ENCODE measurements around the gene MAML3.

MAML3 gene

DNA sequence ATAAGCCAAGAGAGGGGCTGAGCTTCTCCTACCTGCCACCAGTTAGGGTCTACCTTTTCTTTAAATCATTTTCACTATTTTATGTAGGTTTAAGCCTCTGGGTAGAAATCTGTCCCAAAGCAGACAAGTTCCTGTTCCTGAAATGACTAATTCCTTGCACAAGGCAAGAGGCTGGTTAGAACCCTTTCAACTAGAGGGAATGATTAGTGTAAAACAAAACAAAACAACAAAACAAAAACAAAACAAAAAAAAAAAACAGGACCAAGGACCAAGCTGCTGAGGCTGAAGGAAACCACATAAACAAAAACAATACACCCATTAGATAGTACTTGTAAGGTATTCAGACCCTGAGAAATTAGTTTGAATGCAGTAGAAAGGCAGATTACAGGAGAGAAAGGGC lies 62.7 kb downstream of the MAML3 start:
- H3K9ac ChIP-seq (ENCODE audit: low read length): no peak overlapping the region
- no peaks in the 10 kb centered on the region for H3K36me3 ChIP-seq (ENCODE audit: control insufficient read depth, insufficient read depth, low read length)
- H3K4me1 ChIP-seq (ENCODE audit: control insufficient read depth, insufficient read depth, low read length): peaks cover 7% of the 10 kb centered on the region
- no peak overlapping the region for H3K27ac ChIP-seq (ENCODE audit: low read depth, low read length)
- H3K4me3 ChIP-seq (ENCODE audit: low read length): no peak overlapping the region
- no peaks in the 10 kb centered on the region for H3K27me3 ChIP-seq (ENCODE audit: control insufficient read depth, insufficient read depth, low read length)

- peaks cover 10% of the 10 kb centered on the region for H3K4me1 ChIP-seq (ENCODE audit: control insufficient read depth, insufficient read depth, low read length)
- H3K27ac ChIP-seq (ENCODE audit: low read depth, low read length): no peak overlapping the region
These were observed 63.7 kb downstream of the MAML3 start for GRCh38 chr4:140090215-140090731.

DNA sequence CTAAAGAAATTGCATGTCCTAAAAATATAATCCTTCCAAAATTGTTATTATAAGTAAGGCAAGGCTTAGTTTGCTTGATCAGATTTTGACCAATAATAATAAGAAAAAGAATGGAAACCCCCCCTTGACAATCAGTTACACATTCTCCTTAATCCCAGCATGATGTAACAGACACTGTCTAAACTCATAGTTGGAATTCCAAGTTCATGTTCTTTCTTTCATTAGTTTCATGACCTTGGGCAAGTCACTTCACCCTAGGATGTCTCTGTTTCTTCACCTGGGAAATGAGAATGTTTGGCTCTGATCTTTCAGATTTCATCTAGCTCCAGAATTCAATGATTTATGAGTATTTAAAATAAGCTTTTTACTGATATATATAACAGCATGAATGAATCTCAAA lies 64.8 kb downstream of the MAML3 start:
- H3K4me1 ChIP-seq (ENCODE audit: control insufficient read depth, insufficient read depth, low read length): peaks cover 10% of the 10 kb centered on the region
- H3K4me3 ChIP-seq (ENCODE audit: low read length): no peak overlapping the region
- H3K36me3 ChIP-seq (ENCODE audit: control insufficient read depth, insufficient read depth, low read length): no peaks in the 10 kb centered on the region
- H3K27ac ChIP-seq (ENCODE audit: low read depth, low read length): no peak overlapping the region
- no peak overlapping the region for H3K9ac ChIP-seq (ENCODE audit: low read length)
- no peaks in the 10 kb centered on the region for H3K27me3 ChIP-seq (ENCODE audit: control insufficient read depth, insufficient read depth, low read length)

More at GRCh38 chr4:140090215-140090731, 63.7 kb downstream of the MAML3 start:
- H3K9ac ChIP-seq (ENCODE audit: low read length): no peak overlapping the region
- no peak overlapping the region for H3K4me3 ChIP-seq (ENCODE audit: low read length)
- no peaks in the 10 kb centered on the region for H3K36me3 ChIP-seq (ENCODE audit: control insufficient read depth, insufficient read depth, low read length)
- no peaks in the 10 kb centered on the region for H3K27me3 ChIP-seq (ENCODE audit: control insufficient read depth, insufficient read depth, low read length)

GRCh38 chr4:140088323-140088967 lies 65.5 kb downstream of the MAML3 start:
- Histone ChIP-seq H3K4me1 (ENCODE audit: control insufficient read depth, insufficient read depth, low read length) (peaks cover 4% of the 10 kb centered on the region), H3K27ac (ENCODE audit: low read depth, low read length) (no peak overlapping the region), H3K9ac (ENCODE audit: low read length) (no peak overlapping the region)

DNA sequence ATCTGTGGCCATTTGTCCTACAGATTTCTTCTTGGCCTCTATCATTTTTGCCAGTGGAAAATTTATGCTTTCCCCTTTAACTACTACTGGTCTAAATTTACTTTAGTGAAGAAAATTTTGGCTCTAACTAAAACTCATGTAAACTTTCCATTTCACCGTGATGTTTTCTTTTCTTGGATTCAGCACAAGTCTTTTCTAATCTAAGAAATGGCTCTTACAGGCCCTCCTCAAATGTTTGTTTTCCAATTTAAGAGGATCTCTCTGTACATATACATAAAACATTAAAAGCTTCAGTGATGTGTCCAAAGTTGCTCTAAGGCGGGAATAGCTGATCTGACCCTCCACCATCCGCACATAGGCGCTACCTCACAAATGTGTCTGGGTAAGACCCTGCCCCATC lies 68.1 kb downstream of the MAML3 start:
- no peaks in the 10 kb centered on the region for H3K36me3 ChIP-seq (ENCODE audit: control insufficient read depth, insufficient read depth, low read length)
- H3K9ac ChIP-seq (ENCODE audit: low read length): no peak overlapping the region
- H3K4me3 ChIP-seq (ENCODE audit: low read length): no peak overlapping the region
- H3K27me3 ChIP-seq (ENCODE audit: control insufficient read depth, insufficient read depth, low read length): no peaks in the 10 kb centered on the region
- no peak overlapping the region for H3K27ac ChIP-seq (ENCODE audit: low read depth, low read length)
- peaks cover 8% of the 10 kb centered on the region for H3K4me1 ChIP-seq (ENCODE audit: control insufficient read depth, insufficient read depth, low read length)

More at GRCh38 chr4:140088323-140088967, 65.5 kb downstream of the MAML3 start:
- no peaks in the 10 kb centered on the region for H3K36me3 ChIP-seq (ENCODE audit: control insufficient read depth, insufficient read depth, low read length)
- H3K27me3 ChIP-seq (ENCODE audit: control insufficient read depth, insufficient read depth, low read length): no peaks in the 10 kb centered on the region
- H3K4me3 ChIP-seq (ENCODE audit: low read length): no peak overlapping the region

DNA sequence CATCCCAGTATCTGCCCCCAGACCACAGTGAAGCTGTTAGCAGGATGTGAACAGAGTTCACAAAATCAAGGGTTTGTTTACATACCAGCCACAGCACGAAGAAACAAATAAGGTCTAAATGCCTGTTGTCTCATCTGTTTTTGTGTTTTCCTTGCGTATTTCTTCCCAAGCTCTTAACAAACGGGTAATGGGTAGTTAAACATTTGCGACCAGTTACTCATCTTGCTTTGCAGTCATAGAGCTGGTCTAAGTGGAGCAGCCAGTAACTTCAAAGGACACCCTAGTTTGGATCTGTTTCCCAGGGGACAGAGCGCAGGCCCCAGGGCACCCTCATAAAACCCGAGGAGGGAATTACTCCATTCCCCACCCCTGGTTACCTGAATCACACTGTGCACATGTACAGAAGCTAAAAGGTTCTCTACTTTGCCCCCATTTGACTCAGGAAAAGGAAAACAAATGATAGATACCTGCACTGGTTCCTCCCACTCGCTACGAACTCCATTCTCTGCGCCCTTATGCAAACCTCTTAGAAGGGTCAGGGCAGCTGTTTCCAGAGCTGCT lies 68.8 kb downstream of the MAML3 start:
- Histone ChIP-seq H3K27ac (ENCODE audit: low read depth, low read length) (no peak overlapping the region), H3K4me3 (ENCODE audit: low read length) (no peak overlapping the region), H3K9ac (ENCODE audit: low read length) (no peak overlapping the region)

GRCh38 chr4:140084385-140084784 lies 69.6 kb downstream of the MAML3 start:
- H3K36me3 ChIP-seq (ENCODE audit: control insufficient read depth, insufficient read depth, low read length): no peaks in the 10 kb centered on the region
- H3K4me1 ChIP-seq (ENCODE audit: control insufficient read depth, insufficient read depth, low read length): peaks cover 8% of the 10 kb centered on the region
- H3K27ac ChIP-seq (ENCODE audit: low read depth, low read length): no peak overlapping the region
- H3K27me3 ChIP-seq (ENCODE audit: control insufficient read depth, insufficient read depth, low read length): no peaks in the 10 kb centered on the region
- no peak overlapping the region for H3K9ac ChIP-seq (ENCODE audit: low read length)
- H3K4me3 ChIP-seq (ENCODE audit: low read length): no peak overlapping the region

More for the DNA sequence above, 68.8 kb downstream of the MAML3 start:
- Histone ChIP-seq H3K4me1 (ENCODE audit: control insufficient read depth, insufficient read depth, low read length) (peaks cover 8% of the 10 kb centered on the region), H3K27me3 (ENCODE audit: control insufficient read depth, insufficient read depth, low read length) (no peaks in the 10 kb centered on the region), H3K36me3 (ENCODE audit: control insufficient read depth, insufficient read depth, low read length) (no peaks in the 10 kb centered on the region)

GRCh38 chr4:140082391-140082755 lies 71.6 kb downstream of the MAML3 start:
- Histone ChIP-seq H3K27me3 (ENCODE audit: control insufficient read depth, insufficient read depth, low read length) (no peaks in the 10 kb centered on the region), H3K4me1 (ENCODE audit: control insufficient read depth, insufficient read depth, low read length) (peaks cover 8% of the 10 kb centered on the region), H3K36me3 (ENCODE audit: control insufficient read depth, insufficient read depth, low read length) (no peaks in the 10 kb centered on the region), H3K27ac (ENCODE audit: low read depth, low read length) (no peak overlapping the region), H3K9ac (ENCODE audit: low read length) (no peak overlapping the region), H3K4me3 (ENCODE audit: low read length) (no peak overlapping the region)

- Histone ChIP-seq H3K36me3 (ENCODE audit: control insufficient read depth, insufficient read depth, low read length) (no peaks in the 10 kb centered on the region), H3K4me1 (ENCODE audit: control insufficient read depth, insufficient read depth, low read length) (peaks cover 8% of the 10 kb centered on the region), H3K27me3 (ENCODE audit: control insufficient read depth, insufficient read depth, low read length) (no peaks in the 10 kb centered on the region), H3K9ac (ENCODE audit: low read length) (no peak overlapping the region), H3K27ac (ENCODE audit: low read depth, low read length) (peak overlapping the region; percentile 22), H3K4me3 (ENCODE audit: low read length) (no peak overlapping the region)
These were observed 72.2 kb downstream of the MAML3 start for GRCh38 chr4:140081641-140082390.

DNA sequence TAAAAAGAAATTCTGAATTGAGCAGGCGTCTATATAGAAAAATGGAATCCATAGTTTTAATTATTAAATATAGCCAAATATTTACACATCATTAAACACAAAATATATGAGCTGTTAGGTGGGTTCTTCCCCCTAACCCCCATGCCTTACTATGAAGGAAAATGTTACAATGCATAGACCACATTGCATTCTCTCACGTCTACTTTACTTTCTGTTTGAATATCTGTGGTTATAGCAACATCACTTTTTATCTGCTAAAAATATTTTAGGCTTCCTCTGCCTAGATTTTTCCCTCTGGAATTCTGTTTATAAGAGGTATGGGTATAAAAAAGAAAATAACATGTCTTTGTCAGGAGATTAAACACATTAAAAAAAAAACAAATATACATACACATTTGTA lies 73.1 kb downstream of the MAML3 start:
- Histone ChIP-seq H3K4me3 (ENCODE audit: low read length) (no peak overlapping the region), H3K36me3 (ENCODE audit: control insufficient read depth, insufficient read depth, low read length) (no peaks in the 10 kb centered on the region), H3K9ac (ENCODE audit: low read length) (no peak overlapping the region), H3K27ac (ENCODE audit: low read depth, low read length) (no peak overlapping the region), H3K27me3 (ENCODE audit: control insufficient read depth, insufficient read depth, low read length) (no peaks in the 10 kb centered on the region), H3K4me1 (ENCODE audit: control insufficient read depth, insufficient read depth, low read length) (peaks cover 8% of the 10 kb centered on the region)

DNA sequence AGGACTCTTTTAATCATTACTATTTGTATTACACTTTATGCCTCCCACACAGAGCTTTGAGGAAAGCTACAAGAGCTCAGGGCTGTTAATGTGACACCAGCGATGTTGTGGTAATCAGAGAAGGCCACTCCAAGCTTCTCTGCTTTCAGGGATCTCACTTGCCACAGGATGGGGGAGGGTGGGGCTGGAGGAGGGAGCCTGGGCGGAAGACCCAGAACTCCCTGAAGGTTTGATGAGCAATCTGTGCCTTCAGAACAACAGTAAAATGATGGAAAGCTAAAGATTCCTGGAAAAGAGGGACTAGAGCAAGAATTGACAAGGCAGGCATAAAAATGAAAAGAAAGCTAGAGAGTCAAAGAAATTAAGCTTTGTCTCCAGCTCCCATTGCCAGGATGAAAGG lies 75.6 kb downstream of the MAML3 start:
- Histone ChIP-seq H3K4me1 (ENCODE audit: control insufficient read depth, insufficient read depth, low read length) (peaks cover 4% of the 10 kb centered on the region), H3K36me3 (ENCODE audit: control insufficient read depth, insufficient read depth, low read length) (no peaks in the 10 kb centered on the region), H3K9ac (ENCODE audit: low read length) (no peak overlapping the region), H3K4me3 (ENCODE audit: low read length) (no peak overlapping the region), H3K27ac (ENCODE audit: low read depth, low read length) (no peak overlapping the region), H3K27me3 (ENCODE audit: control insufficient read depth, insufficient read depth, low read length) (no peaks in the 10 kb centered on the region)

DNA sequence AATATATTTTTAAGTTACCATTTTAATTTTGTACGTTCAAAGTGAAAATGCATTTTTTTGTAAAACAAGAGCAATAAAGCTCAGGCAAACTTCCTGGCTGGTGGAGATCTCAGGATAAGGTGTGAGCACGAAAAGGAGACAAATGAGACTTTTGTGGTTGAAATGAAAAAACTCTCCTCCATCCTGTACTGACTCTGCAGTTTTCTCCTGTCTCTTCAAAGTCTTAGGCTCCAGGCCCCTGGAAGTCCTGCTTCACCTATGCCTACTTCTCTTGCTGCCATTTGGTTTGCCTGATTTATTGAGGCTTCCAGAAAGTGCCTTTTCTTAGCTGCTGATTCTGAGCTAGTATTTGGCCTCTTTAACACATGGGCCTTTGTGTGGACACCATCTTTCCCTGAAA lies 77.7 kb downstream of the MAML3 start:
- Histone ChIP-seq H3K36me3 (ENCODE audit: control insufficient read depth, insufficient read depth, low read length) (no peaks in the 10 kb centered on the region), H3K4me3 (ENCODE audit: low read length) (no peak overlapping the region), H3K4me1 (ENCODE audit: control insufficient read depth, insufficient read depth, low read length) (peaks cover 2% of the 10 kb centered on the region), H3K27ac (ENCODE audit: low read depth, low read length) (no peak overlapping the region), H3K9ac (ENCODE audit: low read length) (no peak overlapping the region), H3K27me3 (ENCODE audit: control insufficient read depth, insufficient read depth, low read length) (no peaks in the 10 kb centered on the region)
